T-helper 1 cell treated with Interleukin-12 subunit alpha and Interleukin-12 subunit beta and Interleukin-4 antibody, amounts not matched to agents 30 ng/mL and 1 ng/mL, for 36 hours (primary cell): Measurements from ENCODE around the gene TYSND1. TPM values are rescaled to one million over a fixed set of nuclear protein-coding genes. Genes with fewer than 3 reads are reported as not detected.
"Not testable (repeated sequence)": the region's sequence is repeated elsewhere in the genome, so short reads cannot be mapped to it uniquely, and the experiment has no call there.

Source experiments
- intact Hi-C: fragments of 100-400 bp; cut with micrococcal nuclease; formaldehyde crosslinking; loops from one replicate; pipeline ENCODE4 v1.15.1; 2024
- total RNA-seq: library from RNA; stranded (reverse); gene quantifications from 2 replicates; pipeline ENCODE4 v1.2.3, GENCODE V29; 2022

The TYSND1 gene, protein sequence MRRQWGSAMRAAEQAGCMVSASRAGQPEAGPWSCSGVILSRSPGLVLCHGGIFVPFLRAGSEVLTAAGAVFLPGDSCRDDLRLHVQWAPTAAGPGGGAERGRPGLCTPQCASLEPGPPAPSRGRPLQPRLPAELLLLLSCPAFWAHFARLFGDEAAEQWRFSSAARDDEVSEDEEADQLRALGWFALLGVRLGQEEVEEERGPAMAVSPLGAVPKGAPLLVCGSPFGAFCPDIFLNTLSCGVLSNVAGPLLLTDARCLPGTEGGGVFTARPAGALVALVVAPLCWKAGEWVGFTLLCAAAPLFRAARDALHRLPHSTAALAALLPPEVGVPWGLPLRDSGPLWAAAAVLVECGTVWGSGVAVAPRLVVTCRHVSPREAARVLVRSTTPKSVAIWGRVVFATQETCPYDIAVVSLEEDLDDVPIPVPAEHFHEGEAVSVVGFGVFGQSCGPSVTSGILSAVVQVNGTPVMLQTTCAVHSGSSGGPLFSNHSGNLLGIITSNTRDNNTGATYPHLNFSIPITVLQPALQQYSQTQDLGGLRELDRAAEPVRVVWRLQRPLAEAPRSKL
- total RNA-seq, result 10.1 and 10.7 TPM in 2 replicates

GRCh38 chr10:70146489-70147258, at the start of gene TYSND1:
Gene TYSND1 (minus strand): TSS chr10:70146700. CDS start chr10:70146586, 114 bp downstream.
- intact Hi-C loops, result loop anchor here (1.0 to 2.0 kb wide), 12 partner anchors 14 to 1024 kb away; partner anchors contain the start of genes AIFM2, EIF4EBP2, LRRC20 and PPA1

- intact Hi-C loops, result no loop called here
Measured at GRCh38 chr10:70193391-70193844, 46.9 kb upstream of the TYSND1 start.

- intact Hi-C loops, result no loop called here
Measured at GRCh38 chr10:70192326-70192968, 45.9 kb upstream of the TYSND1 start.

GRCh38 chr10:70191972-70192305, 45.4 kb upstream of the TYSND1 start:
- intact Hi-C loops, result no loop called here

GRCh38 chr10:70191161-70191971, 44.9 kb upstream of the TYSND1 start:
- intact Hi-C loops, result no loop called here

DNA sequence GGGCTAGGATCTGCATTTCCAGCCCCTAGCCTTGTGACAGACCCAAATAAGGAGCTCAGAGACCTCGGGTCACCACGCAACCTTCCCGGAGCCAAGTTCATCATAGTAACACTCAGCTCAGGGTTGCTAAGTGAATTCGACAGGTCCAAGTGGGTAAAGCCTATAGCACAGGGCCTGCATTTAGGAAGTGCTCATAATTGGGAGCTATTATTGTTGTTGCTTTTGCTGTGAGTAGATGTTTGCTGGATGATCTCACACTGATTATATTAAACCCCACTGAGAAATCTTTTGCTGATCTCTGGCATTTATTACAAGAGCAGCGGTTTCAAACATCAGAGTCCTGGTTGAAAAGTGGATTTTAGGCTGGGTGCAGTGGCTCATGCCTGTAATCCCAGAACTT, 44.1 kb upstream of the TYSND1 start:
- intact Hi-C loops, result no loop called here

DNA sequence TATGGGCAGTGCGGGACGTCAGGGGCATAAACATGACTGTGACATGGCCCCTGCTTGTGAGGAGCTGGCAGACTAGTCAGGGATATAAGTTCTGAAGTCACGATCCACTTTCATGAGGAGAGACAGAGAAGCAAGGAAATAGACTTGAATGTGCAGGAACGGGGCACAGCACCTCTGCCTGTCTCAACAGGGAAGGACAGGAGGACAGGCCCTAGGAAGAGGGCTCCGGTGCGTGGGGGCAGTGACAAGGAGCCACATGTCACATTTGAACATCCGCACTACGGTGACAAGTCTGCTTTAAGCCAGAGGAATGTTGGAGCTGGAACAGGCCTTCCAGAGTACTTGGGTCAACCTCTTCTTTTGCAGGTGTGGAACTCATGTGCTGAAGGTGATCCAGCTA, 43.6 kb upstream of the TYSND1 start:
- intact Hi-C loops, result no loop called here

GRCh38 chr10:70188768-70189167, 42.3 kb upstream of the TYSND1 start:
- intact Hi-C loops, result no loop called here

DNA sequence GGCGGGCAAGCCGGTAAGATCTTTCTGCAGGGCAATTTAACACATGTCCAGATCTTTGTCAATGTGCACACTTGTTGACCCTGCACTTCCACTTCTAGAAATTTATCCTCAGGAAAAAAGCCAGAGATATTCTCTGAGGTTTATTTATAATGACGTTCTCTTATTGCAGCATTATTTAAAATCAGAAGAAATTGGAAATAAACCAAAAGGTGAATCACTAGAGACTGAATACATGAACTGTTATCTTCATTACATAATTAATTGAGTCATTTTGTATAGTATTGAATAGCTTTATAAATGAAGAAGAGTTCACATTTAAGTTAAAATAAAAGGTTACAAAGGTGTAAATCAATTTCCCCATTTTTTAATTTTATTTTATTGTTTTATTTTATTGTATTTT, 40.1 kb upstream of the TYSND1 start:
- intact Hi-C loops, result no loop called here

DNA sequence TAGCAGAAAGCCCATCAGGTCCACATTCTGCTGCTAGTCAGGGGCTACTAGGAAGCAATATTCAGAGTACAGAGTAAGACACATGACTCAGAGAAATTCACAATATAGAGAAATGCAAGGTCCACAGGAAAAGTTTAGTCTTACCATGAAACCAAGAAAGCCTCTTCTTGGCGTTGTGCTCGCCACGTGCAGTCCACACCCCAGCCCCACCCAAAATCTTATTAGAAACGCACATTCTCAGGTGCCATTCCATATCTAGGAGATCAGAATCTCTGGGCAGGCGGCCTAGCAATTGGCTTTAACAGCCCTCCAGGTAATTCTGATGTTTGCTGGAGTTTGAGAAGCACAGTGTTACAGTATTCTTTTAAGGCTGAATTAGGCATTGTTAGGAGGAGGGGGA, 39.6 kb upstream of the TYSND1 start:
- intact Hi-C loops, result no loop called here

DNA sequence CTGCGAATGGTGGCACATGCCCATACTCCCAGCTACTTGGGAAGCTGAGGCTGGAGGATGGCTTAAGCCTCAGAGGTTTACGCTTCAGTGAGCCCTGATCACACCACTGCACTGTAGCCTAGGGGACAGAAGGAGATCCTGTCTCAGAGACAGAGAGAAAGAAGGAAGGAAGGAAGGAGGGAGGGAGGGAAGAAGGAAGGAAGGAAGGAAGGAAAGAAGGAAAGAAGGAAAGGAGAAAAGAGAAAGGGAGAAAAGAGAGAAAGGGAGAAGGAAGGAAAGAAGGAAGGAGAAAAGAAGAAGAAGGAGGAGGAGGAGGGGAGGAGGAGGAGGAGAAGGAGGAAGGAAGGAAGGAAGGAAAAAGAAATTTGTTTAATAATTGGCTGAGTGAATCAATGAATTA, 36.8 kb upstream of the TYSND1 start:
- intact Hi-C loops, result no loop called here

DNA sequence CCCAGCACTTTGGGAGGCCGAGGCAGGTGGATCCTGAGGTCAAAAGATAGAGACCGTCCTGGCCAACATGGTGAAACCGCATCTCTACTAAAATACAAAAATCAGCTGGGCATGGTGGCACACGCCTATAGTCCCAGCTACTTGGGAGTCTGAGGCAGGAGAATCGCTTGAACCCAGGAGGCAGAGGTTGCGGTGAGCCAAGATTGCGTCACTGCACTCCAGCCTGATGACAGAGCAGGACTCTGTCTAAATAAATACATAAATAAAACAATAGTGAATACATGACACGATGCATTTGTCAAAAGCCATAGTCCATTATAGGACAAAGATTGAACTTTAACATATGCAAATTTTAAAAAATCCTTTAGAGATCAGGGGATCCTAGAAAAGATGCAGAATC, 32.7 kb upstream of the TYSND1 start:
- intact Hi-C loops, result not testable (repeated sequence)

DNA sequence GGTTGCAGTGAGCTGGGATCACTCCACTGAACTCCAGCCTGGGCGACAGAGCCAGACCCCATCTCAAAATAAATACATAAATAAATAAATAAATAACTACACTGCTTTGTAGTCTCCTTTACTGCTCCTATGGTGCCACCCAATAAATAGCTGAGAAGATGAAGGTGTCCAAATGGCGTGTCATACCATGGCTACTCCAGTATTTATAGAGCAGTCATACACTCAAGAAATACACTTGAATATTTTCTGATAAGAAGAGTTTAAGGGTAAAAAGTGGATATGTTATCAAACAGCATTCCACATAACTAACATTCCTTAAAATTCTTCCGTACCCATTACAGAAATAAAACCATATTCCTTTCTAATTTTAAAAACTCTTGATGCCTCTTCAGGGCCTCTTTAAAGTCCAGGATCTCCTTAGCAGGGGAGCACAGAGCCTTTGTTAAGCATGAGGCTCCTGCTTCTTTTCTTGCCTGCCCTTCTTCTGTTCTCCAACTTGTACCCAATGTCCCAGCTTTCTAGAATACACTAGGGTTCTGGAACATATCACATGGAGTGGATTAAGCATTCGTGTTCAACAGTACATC, 31.7 kb upstream of the TYSND1 start:
- intact Hi-C loops, result no loop called here

GRCh38 chr10:70176441-70176840, 29.9 kb upstream of the TYSND1 start:
- intact Hi-C loops, result no loop called here

DNA sequence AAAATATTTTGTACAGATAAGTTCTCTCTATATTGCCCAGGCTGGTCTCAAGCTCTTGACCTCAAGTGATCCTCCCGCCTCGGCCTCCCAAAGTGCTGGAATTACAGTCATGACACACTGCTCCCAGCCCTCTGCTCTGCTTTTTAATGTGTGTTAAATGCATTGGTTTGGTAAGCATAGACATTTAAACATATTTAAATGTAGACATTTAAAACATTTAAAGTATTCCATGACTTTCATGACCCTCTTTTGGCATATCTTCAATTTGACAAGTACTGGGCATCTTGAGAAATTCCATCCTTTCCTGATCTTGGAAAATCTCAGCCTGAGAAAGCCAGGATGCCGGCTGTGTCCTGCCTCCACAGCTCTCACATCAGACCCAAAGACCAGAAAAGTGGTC, 29.0 kb upstream of the TYSND1 start:
- intact Hi-C loops, result no loop called here

DNA sequence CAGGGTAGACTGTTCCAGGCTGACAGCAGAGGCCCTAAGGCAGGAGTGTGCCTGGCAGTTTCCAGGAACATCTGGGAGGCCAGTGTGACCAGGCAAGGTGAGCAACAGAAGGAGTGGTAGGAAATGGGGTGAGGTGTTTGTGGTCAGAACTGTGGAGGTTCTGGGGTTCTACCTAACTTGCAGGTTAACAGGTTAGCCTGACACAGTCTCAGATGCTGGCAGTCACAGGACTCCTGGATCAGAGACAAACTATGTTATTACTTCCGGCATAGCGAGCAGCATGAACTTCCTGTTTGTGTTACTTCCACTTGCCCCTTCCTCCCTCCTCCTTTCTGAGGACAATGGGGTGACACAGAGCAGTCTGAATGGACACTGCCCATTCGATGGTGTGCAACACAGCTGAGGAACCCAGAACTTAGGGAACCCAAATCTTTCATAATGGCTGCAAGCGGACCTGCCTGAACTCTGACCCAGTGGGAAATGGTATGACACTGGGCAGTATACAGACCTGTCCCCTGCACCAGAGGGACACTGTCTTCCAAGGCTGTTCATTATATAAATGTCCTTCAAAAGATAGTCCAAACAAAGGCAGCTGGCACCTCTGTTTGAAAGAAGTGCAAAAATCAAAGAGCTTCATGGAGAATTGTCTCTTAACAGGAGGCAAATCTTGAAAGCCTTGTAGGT, 27.7 kb upstream of the TYSND1 start:
- intact Hi-C loops, result loop anchor here (5.0 kb wide), 1 partner anchor 98 kb away; no protein-coding TSS in a partner anchor

DNA sequence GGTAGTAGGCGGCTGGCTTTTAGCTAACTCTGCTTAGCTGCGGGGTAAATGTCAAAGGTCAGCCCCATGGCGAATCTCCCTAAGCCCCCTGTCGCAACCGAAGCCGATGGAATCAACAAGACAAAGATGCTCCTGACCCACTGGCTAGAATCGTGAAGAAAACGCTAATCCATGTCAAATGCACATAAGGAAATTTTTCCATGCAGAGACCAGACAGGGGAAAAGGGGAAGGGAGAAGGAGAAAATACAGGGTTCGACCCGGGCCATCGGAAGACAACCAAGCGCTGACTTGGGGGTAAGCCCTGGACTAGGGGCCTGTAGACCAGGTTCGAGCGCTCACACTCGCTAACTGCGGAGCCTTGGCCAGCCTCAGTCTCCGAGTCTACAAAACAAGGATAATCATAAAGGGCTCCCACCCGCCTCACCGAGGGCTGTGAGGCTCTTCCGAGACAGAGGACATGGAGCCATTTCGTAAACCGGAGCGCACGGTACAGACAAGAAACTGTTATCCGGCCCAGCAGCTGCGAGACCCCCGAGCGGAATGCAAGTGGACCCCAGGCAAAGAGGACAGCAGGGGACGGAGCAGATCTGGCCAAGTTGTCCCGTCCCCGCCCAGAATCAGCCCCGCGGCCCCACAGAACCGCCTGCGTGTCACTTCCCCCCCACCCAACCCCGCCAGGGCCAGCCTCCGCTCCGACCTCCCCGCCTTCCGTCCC, 23.3 kb upstream of the TYSND1 start:
- intact Hi-C loops, result loop anchor here (1.0 to 10.0 kb wide), 9 partner anchors 8 to 765 kb away; partner anchors contain the start of genes LRRC20, PPA1 and TYSND1

DNA sequence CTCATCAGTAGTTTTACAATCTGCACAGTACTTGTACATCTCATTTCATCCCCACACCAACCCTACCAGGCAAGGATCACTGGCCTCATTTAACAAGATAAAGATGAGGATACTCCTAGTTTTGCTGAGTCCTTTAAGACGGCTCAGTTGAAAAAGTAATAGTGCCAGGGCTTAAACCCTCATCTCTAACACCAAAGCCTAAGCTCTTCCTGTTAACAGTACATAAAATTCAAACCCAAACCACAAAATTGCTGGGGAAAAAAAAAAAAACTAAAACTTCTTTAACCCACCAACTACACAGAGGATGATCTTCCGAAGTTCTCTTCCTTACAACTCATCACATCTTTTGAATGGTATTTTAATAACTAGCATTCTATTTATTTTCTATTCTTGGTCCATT, 22.5 kb upstream of the TYSND1 start:
- intact Hi-C loops, result loop anchor here (10.0 kb wide), 1 partner anchor 764 kb away; no protein-coding TSS in a partner anchor

DNA sequence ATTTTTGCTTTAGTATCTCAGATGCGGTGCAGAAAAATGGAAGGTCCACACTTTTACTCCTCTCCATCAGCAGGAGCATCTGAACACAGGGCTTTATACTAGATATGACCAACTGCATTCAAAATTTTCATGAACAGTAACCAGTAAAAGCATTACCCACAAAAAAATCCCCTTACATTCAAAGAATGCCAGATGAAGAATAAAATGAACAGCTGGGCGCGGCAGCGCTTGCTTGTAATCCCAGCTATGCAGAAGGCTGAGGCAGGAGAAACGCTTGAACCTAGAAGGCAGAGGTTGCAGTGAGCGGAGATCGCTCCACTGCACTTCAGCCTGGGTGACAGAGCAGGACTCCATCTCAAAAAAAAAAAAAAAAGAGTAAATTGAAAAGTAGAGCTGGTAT, 20.7 kb upstream of the TYSND1 start:
- intact Hi-C loops, result loop anchor here (10.0 kb wide), 1 partner anchor 762 kb away; no protein-coding TSS in a partner anchor
